Measurements from ENCODE around the gene CHST3.

CHST3 gene

GRCh38 chr10:72009051-72009424 is 44.8 kb downstream of the CHST3 start:
- DNase-seq (ENCODE audit: insufficient read length, low spot score): no peak
- peak; percentile 90 for FAIRE-seq

- DNase-seq (ENCODE audit: insufficient read length, low spot score) (peak; percentile 93), FAIRE-seq (no peak)
These were observed 45.4 kb downstream of the CHST3 start for GRCh38 chr10:72009425-72010081.

DNA sequence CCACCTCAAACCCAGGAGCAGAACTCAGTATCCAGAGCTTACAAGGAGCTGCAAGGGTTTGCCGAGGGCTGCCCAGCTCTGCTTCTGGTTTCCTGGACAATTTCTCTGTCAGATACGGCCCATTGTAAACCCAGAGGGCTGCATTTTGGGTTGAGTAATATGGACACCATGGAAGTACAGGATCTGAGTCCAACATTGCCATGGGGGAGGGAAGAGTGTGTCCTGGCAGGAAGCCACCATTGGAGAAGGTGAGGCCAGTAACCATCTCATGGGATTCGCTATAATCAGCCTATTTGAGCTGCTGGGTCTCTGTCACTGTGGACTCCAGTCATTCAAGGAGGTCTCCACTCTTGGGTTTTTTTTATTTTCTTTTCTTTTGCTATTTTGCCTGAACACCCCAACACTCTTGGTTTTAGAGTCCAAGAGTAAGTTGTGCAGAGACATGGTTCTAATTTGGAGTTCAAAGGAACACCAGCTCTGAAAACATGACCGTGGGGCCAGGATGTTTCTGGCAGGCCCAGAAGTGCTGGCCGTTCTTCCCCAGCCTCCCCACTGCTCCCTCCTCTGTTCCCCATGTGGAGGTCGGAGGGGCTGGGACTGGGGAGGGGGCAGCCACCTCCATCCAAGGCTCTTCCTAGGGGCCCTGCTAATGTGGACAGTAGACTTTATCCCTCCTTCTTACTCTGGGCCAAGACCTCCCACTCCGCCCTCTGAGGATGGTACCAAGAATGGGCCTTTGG is 46.2 kb downstream of the CHST3 start:
- no peak for DNase-seq (ENCODE audit: insufficient read length, low spot score)
- no peak for FAIRE-seq

- no peak for FAIRE-seq
These were observed 46.8 kb downstream of the CHST3 start for GRCh38 chr10:72011016-72011415.

DNA sequence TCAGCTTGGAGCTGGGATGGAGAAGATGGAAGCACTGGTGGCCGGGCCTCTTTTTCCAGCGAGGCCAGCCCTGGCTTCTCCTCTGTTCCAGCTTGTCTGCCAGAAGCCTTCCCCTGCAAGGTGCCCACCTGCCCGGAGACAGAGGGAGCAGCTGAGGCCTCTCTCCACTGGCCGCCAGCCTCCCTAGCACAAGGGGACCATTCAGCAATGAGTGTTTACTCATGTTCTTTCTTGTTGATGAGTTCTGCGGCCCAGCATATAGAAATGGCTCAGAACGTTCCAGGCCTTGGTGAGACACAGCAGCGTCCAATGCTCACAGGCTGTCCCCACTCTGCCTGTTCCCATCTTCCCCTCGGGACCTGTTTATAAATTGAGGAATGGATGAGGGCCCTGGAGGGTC is 47.3 kb downstream of the CHST3 start:
- FAIRE-seq: no peak

More at GRCh38 chr10:72011016-72011415, 46.8 kb downstream of the CHST3 start:
- DNase-seq (ENCODE audit: insufficient read length, low spot score): no peak

DNA sequence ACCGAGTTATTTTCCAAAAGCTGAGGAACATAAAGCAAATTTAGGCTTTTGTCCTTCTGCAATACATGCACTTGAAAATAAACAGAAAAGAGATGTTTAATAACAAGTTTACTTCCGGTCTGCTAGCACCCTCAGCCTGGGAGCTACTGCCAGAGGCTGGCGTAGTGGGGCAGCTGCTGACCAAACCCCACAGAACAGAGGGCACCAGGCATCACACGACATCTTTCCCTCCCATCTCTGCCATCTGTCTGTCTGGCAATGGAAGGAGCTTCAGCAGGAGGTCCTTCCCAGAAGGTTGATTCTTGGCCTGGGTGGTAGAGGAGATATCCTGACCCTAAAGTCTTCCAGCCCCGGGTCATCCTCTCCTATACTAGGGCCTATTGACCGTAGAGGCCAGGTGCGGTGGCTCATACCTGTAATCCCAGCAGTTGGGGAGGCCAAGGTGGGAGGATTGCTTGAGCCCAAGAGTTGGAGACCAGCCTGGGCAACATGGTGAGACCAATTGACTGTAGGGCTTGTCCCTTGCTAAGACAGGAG is 47.8 kb downstream of the CHST3 start:
- FAIRE-seq (no peak), DNase-seq (ENCODE audit: insufficient read length, low spot score) (no peak)

More for the DNA sequence above, 47.3 kb downstream of the CHST3 start:
- no peak for DNase-seq (ENCODE audit: insufficient read length, low spot score)

- FAIRE-seq (no peak), DNase-seq (ENCODE audit: insufficient read length, low spot score) (no peak)
These were observed 48.6 kb downstream of the CHST3 start for GRCh38 chr10:72012796-72013195.

DNA sequence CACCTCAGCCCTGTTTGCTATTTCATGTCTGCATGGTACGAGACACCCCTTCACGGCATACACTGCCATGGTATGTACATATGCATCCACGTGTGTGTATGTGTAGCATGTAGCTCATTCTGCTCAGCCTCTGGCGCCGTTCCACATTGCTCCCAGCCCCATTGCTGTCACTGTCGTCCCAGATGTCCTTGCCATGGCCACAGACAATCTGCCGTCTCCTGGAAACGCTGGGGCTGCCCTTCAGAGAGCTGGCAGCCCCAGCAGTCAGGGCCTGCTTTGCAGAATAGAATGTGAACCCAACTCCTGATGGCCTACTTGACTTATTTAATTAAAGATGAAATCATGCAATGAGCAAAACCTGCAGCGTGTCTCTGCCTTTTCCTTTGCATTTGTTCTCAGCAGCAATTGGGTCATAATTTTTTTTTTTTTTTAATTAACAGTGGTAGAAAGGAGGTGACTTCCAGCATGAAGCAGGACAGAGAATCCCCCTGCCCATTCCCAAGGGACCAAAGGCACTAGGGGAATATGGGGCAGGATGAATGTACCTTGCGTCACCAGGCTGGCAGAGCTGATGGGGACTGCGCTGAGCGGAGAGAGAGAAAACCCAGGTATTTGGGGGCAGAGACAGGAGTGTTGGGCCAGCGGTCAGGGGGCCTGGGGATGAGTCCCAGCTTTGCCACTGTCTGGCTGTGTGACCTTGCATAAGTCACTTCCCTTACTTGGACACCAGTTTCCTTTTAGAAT is 49.2 kb downstream of the CHST3 start:
- DNase-seq (ENCODE audit: insufficient read length, low spot score) (no peak), FAIRE-seq (peak; percentile 57)

DNA sequence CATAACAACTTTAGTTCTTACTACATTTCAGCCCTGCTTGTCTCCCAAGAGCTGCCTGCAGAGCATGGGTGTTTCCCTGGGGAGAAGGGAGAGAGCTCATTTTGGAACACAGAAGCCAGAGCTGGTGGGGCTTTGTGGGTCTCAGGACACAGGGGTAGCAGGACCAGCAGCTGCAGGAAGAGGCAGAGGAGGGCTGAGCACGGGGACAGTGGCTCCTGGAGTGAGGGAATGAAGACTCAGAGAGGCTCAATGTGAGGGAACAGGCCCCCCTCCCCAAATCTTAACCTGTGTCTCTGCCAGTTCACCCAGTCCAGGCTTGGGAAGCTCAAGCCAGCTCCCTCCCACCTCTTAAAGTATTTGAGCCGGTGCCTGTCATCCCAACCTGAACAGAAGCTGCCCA is 50.0 kb downstream of the CHST3 start:
- no peak for DNase-seq (ENCODE audit: insufficient read length, low spot score)
- no peak for FAIRE-seq

DNA sequence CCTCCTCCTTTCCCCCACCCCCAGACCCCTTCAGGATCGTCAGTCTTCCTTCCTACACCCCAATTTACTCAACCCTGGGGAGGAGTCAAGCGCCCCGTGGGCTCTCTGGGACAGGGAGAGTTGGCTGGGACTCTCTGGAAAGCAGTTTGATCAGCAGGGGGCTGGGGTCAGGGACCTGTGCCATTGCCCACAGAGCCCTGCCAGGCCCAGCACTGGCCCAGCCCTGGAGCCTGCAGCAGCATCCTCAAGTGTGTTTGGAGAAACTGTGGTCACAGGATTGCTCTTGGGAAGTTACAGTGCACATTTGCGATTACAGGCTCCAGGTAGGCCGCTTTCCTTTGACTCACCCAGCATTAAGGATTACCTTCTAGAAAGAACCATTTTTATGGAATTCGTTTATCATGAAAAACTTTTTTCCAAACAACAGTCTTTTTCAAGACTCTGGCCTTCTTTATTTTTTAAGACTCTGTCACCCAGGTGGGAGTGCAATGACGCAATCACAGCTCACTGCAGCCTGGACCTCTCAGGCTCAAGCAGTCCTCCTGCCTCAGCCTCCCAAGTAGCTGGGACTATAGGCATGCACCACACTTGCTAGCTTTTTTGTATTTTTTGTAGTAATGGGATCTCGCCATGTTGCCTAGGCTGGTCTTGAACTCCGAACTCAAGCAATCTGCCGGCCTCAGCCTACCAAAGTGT is 50.7 kb downstream of the CHST3 start:
- DNase-seq (ENCODE audit: insufficient read length, low spot score) (no peak), FAIRE-seq (no peak)

GRCh38 chr10:72015841-72016240 is 51.6 kb downstream of the CHST3 start:
- DNase-seq (ENCODE audit: insufficient read length, low spot score): no peak
- FAIRE-seq: no peak

DNA sequence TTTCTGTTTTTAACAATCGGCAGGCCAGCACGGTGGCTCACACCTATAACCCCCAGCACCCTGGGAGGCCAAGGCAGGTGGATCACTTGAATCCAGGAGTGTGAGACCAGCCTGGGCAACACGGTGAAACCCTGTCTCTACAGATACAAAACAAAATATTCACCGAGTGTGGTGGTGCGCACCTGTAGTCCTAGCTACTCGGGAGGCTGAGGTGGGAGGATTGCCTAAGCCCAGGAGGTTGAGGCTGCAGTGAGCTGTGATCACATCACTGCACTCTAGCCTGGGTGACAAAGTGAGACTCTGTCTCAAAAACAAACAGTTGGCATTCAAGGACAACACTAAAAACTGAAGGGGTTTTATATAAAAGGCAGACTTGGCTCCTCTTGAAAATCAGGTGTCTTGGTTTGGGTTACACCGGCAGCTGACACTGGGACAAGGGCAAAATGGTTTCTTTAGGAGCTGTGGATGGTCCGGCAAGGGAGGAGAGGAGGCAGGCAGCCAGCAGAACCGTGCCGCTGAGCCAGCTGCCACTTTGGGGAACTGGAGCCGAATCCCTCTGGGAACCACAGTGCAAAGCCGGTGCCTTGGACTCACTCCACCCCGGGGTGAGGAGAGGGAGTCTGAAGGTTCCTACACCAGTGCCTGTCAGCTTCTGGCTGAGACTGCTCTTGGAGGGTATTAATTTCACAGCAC is 52.6 kb downstream of the CHST3 start:
- FAIRE-seq (no peak), DNase-seq (ENCODE audit: insufficient read length, low spot score) (no peak)

GRCh38 chr10:72019085-72019876 is 55.1 kb downstream of the CHST3 start:
- DNase-seq (ENCODE audit: insufficient read length, low spot score) (no peak), FAIRE-seq (no peak)

DNA sequence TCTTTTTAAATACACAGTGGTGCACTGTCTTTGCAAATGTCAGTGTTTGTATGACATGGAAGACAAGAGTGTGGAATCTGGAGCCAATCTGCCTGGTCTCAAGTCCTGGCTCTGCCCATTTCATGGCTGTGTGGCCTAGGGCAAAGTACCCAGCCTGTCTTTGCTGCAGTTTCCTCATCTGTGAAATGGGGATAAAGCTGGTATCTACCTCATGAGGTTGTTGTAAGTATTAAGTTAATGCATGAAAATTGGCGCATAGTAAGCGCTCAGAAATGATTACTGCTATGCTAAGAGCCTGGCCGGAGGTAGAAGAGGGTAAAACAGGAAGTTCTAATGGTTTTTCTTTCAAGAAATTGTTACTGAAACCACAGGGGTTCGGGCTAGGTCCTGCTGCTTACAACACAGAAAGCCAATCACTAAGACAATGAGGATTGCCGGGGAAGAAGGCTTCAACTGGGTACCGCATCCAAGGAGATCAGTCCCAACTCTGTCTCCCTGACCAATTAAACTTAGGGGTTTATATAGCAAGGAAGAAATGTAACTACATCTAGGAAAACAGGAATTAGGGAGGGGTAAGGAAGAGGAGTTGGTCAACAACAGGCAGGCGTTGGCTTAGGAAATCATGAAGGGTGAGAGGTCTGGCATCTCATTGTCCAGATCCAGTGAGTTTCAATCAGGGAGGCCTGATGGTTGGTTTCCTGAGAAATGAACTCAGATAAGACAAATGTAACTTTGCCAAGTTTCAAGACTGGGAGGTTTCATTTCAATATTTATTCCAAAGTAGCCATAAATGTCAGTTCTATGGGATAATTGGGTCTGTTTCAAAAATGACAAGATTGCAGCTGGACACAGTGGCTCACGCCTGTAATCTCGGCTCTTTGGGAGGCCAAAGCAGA is 57.0 kb downstream of the CHST3 start:
- no peak for FAIRE-seq

DNA sequence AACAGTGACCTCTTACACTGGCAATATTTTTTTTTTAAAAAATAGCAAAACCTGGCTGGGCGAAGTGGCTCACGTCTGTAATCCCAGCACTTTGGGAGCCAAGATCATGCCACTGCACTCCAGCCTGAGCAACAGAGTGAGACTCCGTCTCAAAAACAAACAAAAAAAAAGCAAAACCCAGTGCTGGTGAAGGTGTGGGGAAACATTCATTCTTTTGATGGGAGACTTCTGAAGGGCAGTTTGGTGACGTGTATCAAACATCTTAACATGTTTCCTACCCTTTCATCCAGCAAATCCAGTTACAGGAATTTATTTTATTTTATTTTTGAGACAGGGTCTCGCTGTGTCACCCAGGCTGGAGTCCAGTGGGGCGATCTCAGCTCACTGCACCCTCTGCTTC is 58.0 kb downstream of the CHST3 start:
- FAIRE-seq: no peak
- DNase-seq (ENCODE audit: insufficient read length, low spot score): no peak

More for the DNA sequence above, 57.0 kb downstream of the CHST3 start:
- DNase-seq (ENCODE audit: insufficient read length, low spot score): no peak

DNA sequence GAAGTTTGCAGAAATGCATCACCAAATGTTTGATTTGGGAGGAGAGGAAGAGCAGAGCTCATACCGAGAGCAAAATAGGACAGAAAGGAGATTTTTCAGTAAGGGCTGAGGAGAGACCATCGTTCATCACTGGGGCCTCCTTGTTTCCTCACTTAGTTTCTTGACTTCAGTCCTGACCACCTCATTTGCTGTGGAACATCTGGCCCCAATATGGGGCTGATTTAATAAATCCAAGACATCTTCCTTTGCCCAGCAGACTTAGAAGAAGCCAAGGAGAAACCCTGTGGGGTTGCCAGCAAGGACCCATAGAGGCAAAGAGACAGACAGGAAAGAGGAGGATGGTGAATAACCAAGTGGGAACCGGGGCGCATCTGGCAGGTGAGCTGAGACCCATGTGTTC is 60.4 kb downstream of the CHST3 start:
- FAIRE-seq (no peak), DNase-seq (ENCODE audit: insufficient read length, low spot score) (no peak)

DNA sequence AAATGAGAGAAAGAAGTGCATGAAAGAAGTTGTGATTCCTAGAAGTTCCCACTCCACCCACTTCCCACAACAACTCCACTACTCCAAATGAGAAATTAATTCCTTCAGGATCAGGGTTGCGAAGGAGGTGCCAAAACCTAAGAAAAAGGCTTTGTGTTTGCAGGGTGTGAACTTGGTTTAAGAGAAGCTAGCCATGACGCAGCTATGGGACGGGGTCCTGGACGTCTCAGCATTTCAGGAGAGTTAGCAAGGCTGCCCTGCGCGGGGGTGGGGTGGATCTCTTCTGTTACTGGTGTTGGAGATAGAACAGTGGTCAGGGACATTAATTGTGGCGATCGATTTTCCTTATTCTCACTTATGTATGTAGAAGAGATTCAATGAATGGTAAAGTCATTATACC is 61.2 kb downstream of the CHST3 start:
- DNase-seq (ENCODE audit: insufficient read length, low spot score) (no peak), FAIRE-seq (no peak)

DNA sequence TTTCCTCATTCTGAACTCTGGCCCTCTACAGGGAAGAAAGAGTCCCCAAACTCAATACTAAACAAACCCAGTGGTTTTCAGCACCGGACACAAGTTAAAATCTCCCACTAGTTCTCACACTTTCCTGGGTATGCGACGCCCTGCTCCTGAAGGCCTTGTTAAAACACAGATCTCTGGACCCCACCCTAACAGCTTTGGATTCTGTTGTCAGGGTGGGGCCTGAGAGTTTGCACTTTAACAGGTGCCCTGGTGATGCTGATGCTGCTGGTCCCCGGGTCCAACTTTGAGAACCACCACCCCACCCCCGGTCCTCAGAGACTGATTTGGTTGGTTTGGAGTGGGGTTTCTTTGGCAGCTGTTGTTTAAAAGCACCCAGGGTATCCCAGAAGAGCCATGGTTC is 61.6 kb downstream of the CHST3 start:
- DNase-seq (ENCODE audit: insufficient read length, low spot score): no peak
- no peak for FAIRE-seq
